Measurements from ENCODE around the gene ABCB8.

Gene ABCB8

DNA sequence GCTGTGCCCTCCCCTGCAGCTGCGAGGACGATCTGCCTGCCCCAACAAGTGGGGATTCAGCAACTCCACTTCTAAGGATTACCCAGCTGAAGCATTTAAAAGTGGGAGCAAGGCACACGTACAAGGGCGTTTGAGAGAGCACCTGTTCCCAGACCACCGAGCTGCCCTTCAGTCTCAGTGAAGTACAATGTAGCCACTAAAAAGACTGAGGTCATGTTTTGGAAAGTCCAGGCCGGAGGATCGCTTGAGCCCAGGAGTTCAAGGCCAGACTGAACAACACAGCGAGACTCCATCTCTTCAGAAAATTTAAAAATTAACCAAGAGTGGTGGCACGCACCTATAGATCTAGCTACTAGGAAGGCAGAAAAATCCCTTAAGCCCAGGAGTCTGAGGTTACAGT lies 22.7 kb upstream of the ABCB8 start:
- no peak for DNase-seq (ENCODE audit: low read depth)
- no peak overlapping the region for H3K4me3 ChIP-seq (ENCODE audit: low read depth, low read length)
- TF ChIP-seq, protein P1, sequence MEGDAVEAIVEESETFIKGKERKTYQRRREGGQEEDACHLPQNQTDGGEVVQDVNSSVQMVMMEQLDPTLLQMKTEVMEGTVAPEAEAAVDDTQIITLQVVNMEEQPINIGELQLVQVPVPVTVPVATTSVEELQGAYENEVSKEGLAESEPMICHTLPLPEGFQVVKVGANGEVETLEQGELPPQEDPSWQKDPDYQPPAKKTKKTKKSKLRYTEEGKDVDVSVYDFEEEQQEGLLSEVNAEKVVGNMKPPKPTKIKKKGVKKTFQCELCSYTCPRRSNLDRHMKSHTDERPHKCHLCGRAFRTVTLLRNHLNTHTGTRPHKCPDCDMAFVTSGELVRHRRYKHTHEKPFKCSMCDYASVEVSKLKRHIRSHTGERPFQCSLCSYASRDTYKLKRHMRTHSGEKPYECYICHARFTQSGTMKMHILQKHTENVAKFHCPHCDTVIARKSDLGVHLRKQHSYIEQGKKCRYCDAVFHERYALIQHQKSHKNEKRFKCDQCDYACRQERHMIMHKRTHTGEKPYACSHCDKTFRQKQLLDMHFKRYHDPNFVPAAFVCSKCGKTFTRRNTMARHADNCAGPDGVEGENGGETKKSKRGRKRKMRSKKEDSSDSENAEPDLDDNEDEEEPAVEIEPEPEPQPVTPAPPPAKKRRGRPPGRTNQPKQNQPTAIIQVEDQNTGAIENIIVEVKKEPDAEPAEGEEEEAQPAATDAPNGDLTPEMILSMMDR (IDR thresholded peaks at IDR 0.05; ENCODE audit: low read depth, low read length, missing control alignments), result no peak

DNA sequence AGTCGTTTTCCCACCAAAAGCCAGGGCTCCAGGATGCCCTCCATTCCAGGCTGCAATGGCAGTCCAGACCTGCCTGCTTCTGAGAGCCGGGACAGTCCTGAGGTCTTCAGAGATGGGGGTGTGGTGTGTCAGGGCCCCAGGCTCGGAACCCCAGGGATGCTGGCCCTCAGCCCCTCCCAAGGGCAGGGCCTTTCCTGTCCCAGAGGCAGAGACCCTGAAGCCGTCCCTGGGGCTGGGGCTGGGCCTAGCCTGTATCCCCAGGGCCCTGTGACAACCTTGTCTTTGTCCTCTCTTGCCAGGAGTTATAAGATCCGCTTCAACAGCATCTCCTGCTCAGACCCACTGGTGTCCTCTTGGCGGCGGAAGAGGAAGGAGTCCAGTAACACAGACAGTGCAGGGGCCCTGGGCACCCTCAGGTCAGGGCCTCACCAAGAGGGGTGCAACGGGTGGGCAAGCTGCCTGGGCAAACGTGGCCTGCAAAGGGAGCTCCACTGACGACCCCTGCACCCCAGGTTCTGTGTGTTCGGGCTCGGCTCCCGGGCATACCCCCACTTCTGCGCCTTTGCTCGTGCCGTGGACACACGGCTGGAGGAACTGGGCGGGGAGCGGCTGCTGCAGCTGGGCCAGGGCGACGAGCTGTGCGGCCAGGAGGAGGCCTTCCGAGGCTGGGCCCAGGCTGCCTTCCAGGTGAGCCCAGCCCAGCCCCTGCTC lies 21.5 kb upstream of the ABCB8 start:
- DNase-seq (ENCODE audit: low read depth), result no peak
- TF ChIP-seq, protein P1 (IDR thresholded peaks at IDR 0.05; ENCODE audit: low read depth, low read length, missing control alignments), result no peak
- no peak overlapping the region for H3K4me3 ChIP-seq (ENCODE audit: low read depth, low read length)

DNA sequence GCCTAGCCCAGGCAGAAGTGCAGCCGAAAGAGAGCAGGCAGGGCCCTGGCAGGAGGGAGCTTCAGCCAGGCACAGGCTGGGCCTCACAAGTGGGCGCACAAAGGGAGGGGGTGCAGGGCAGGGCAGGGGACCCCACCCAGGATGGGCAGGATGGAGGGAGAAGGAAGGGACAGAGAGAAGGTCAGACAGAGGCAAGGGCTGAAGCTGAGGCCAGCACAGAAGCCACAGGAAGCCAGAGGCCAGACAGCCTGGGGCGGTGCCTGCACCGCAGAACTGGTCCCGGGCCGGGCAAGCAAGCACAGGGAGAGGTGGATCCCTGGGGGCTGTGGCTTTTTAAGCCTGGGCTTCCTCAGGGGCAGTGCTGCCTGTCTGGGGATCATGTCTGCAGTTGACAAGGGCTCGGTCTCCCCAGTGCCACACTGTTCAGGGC lies 20.8 kb upstream of the ABCB8 start:
- DNase-seq (ENCODE audit: low read depth), result no peak
- no peak overlapping the region for H3K4me3 ChIP-seq (ENCODE audit: low read depth, low read length)
- TF ChIP-seq, protein P1 (IDR thresholded peaks at IDR 0.05; ENCODE audit: low read depth, low read length, missing control alignments), result no peak

DNA sequence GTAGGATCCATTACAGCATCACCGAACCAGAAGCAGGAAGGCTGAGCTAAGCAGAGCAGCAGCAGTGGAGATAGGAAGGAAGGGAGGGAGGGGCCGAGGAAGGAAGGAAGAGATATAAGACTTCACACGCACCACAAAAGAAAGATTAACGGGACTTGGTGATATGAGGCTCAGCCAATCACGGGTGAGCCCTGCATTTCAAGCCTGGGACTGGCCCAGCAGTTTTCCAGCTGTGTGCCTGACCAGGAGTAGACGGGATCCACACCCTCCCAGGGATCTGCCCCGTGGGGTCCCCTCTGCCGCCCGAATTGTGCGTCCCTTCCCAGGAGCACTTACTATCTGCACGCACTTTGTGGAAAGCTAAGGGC lies 20.1 kb upstream of the ABCB8 start:
- no peak overlapping the region for H3K4me3 ChIP-seq (ENCODE audit: low read depth, low read length)
- TF ChIP-seq, protein P1 (IDR thresholded peaks at IDR 0.05; ENCODE audit: low read depth, low read length, missing control alignments), result no peak
- DNase-seq (ENCODE audit: low read depth), result no peak

DNA sequence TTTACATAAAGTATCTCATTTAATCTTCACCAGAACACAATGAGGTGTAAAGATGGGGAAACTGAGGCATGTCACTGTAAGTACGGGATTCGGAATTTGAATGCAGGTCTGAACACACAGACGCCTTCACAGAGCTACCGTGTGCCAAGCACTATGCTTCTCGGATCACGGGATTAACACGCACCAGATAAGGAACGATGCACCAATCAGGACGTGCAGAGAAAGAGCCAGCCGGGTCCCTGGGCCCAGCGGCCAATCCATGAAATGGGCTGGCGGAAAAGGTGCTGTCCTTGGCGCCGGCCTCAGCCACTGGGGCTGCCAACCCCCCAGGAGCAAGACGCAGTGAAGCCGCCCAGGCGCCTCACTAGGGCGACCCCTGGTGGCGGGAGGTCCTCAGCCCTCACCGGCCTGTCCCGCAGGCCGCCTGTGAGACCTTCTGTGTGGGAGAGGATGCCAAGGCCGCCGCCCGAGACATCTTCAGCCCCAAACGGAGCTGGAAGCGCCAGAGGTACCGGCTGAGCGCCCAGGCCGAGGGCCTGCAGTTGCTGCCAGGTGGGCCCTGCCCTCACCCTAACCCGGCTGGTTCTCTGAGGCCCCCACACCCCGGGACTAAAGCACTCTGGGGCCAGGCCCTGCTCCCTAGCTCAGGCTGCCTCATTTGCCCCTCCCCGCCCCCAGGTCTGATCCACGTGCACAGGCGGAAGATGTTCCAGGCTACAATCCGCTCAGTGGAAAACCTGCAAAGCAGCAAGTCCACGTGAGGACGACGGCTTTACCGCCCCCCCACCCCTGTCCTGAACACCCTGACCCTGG lies 19.5 kb upstream of the ABCB8 start:
- no peak for DNase-seq (ENCODE audit: low read depth)
- TF ChIP-seq, protein P1 (IDR thresholded peaks at IDR 0.05; ENCODE audit: low read depth, low read length, missing control alignments), result peak; percentile 91
- no peak overlapping the region for H3K4me3 ChIP-seq (ENCODE audit: low read depth, low read length)

DNA sequence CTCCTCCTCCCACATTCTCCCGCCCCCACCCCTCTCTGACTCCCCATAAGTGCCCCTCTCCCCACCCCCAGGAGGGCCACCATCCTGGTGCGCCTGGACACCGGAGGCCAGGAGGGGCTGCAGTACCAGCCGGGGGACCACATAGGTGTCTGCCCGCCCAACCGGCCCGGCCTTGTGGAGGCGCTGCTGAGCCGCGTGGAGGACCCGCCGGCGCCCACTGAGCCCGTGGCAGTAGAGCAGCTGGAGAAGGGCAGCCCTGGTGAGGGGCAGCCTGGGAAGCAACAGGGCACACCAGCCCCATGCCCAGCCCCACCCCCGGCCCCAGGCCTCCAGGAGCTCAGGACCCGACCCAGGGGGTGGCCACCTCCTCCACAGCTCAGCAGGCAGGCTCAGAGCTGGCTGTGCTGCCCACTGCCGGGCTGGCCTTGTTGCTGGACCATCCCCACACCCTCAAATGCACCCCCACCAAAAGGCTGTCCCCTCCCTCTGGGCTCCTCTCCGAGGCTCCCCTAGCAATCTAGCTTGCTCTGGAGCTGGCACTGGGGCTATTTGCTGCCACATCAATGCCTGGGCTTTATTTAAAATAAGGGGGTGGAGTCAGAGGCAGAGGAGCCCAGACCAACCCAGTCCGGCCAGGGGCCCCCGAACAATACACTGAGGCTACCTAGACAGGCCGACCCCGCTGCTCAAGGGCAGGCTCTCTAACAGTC lies 18.8 kb upstream of the ABCB8 start:
- DNase-seq (ENCODE audit: low read depth), result no peak
- no peak overlapping the region for H3K4me3 ChIP-seq (ENCODE audit: low read depth, low read length)

More for the DNA sequence above, 18.8 kb upstream of the ABCB8 start:
- TF ChIP-seq, protein P1 (IDR thresholded peaks at IDR 0.05; ENCODE audit: low read depth, low read length, missing control alignments), result no peak

Measured in GM12864 (cell line).